ENCODE measurements around the gene CHTF18.

The CHTF18 gene

GRCh38 chr16:760545-761343 lies 27.7 kb upstream of the CHTF18 start, which contains the start of gene MSLN:
Gene MSLN (plus strand): TSS chr16:760734. CDS start chr16:762681, 1,947 bp downstream.
- DNase-seq (ENCODE audit: low spot score): peak; percentile 68

- no peak for DNase-seq (ENCODE audit: low spot score)
These were observed 26.6 kb upstream of the CHTF18 start for GRCh38 chr16:761625-762513.

- DNase-seq (ENCODE audit: low spot score): no peak
These were observed 25.7 kb upstream of the CHTF18 start for GRCh38 chr16:762595-763268.

GRCh38 chr16:763369-764183 lies 24.8 kb upstream of the CHTF18 start:
- no peak for DNase-seq (ENCODE audit: low spot score)

DNA sequence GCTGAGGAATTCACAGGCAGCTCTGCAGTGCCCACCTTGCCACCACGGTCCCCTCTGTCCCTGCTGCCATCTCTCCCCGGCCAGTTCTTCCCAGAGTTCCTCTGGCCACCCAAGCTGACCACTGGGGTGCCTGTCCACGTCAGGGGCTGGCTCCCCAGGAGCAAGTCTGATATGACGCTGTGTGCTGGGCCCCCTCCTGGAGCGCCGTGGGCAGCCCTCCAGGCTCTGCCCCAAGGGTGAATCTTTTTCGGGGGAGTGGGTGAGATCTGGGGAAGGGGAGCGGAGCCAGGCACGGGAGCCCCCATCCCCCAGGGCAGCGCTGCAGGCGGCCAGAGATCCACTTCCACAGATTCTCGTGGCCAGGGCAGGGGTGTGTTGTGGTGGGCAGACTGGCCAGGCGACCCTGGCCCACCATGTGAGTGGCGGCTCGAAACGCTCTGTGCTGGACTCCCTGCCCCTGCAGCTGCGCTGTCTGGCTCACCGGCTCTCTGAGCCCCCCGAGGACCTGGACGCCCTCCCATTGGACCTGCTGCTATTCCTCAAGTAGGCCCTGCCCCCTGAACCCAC lies 24.2 kb upstream of the CHTF18 start:
- DNase-seq (ENCODE audit: low spot score): no peak

GRCh38 chr16:764848-765487 lies 23.5 kb upstream of the CHTF18 start:
- DNase-seq (ENCODE audit: low spot score): no peak

GRCh38 chr16:765488-765865 lies 22.9 kb upstream of the CHTF18 start:
- no peak for DNase-seq (ENCODE audit: low spot score)

DNA sequence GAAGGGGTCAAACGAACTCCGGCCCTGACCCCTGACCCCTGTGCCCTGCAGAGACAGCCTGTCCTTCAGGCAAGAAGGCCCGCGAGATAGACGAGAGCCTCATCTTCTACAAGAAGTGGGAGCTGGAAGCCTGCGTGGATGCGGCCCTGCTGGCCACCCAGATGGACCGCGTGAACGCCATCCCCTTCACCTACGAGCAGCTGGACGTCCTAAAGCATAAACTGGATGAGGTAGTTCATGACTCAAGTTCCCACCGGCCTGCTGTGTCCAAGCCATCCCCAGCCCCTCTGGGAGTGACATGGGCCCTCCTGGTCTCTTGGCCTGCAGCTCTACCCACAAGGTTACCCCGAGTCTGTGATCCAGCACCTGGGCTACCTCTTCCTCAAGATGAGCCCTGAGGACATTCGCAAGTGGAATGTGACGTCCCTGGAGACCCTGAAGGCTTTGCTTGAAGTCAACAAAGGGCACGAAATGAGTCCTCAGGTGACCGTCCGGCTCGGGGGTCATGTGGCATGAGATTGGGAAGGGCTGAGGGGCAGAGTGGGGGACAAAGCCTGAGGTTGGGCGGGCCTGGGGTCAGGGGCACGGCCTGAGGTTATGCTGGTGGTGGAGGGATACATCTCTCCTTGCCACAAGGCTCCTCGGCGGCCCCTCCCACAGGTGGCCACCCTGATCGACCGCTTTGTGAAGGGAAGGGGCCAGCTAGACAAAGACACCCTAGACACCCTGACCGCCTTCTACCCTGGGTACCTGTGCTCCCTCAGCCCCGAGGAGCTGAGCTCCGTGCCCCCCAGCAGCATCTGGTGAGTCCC lies 22.2 kb upstream of the CHTF18 start:
- DNase-seq (ENCODE audit: low spot score): no peak

DNA sequence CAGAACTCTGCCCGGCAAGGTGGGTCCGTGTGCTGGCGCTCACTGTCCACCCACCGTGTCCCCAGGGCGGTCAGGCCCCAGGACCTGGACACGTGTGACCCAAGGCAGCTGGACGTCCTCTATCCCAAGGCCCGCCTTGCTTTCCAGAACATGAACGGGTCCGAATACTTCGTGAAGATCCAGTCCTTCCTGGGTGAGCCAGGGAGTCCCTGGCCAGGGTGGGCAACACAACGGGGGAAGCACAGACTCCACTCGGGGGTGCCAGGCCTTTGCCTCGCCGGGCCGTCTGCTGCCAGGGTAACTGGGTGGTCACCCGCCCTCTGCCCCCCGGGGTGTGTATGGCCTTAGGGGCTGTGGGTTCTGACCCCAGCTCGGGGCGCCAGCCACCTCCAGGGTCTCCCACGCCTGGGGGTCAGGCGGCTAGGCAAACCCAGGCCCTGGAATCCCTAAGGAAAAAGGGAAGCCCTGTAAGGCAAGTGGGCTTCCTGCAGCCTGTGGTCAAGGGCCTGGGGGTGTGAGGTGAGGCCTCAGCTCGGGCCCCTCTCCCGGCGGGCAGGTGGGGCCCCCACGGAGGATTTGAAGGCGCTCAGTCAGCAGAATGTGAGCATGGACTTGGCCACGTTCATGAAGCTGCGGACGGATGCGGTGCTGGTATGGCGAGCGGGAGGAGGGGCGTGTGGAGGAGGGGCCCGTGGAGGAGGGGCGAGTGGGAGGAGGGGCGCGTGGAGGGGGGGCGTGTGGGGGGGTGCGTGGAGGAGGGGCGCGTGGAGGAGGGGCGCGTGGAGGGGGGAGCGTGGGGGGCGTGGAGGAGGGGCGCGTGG lies 21.4 kb upstream of the CHTF18 start:
- no peak for DNase-seq (ENCODE audit: low spot score)

- no peak for DNase-seq (ENCODE audit: low spot score)
These were observed 20.6 kb upstream of the CHTF18 start for GRCh38 chr16:767743-768235.

GRCh38 chr16:768428-768827 lies 20.0 kb upstream of the CHTF18 start:
- DNase-seq (ENCODE audit: low spot score): no peak

DNA sequence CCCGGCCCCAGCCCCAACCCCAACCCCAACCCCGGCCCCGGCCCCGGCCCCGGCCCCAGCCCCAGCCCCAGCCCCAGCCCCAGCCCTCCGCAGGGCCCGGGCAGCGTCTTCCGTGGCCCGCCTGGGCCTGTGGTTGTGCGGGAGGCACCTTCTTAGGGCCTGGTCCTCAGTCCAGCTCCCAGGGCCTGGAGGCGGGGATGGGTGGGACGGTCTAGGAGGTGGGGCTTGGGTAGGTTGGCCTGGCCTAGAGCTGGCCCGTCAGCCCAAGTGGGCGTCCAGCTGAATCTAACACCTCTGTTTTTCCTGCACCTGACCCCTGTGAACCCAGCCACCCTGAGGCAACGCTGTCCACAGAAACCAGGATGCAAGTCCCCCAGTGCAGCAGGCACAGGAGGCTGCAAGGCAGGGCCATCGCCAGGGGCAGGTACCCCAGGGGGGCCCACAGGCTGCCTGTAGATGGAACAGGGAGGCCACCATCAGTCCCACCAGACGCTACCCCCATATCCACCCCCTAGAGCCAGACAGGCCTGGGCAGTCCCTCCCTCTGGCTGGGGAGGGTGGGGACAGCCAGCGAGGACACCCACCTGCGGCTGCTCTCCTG lies 19.1 kb upstream of the CHTF18 start:
- no peak for DNase-seq (ENCODE audit: low spot score)

GRCh38 chr16:769934-770333 lies 18.5 kb upstream of the CHTF18 start:
- DNase-seq (ENCODE audit: low spot score): no peak

DNA sequence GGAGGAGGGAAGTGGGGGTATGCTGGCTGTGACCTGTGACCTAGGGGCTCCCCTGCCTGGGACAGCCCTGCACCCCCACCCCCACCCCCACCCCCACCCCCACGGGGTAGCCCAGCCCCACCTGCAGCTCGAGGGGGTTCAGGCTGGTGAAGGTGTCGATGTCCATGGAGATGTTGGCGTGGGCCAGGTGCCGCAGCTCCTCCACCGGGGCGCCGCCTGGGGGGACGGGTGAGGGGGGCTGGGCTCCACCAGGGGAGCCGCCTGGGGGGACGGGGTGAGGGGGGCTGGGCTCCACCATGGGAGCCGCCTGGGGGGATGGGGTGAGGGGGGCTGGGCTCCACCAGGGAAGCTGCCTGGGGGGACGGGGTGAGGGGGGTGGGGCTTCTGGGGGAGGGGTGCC lies 18.0 kb upstream of the CHTF18 start:
- DNase-seq (ENCODE audit: low spot score): no peak

GRCh38 chr16:772959-773358 lies 15.5 kb upstream of the CHTF18 start:
- no peak for DNase-seq (ENCODE audit: low spot score)

DNA sequence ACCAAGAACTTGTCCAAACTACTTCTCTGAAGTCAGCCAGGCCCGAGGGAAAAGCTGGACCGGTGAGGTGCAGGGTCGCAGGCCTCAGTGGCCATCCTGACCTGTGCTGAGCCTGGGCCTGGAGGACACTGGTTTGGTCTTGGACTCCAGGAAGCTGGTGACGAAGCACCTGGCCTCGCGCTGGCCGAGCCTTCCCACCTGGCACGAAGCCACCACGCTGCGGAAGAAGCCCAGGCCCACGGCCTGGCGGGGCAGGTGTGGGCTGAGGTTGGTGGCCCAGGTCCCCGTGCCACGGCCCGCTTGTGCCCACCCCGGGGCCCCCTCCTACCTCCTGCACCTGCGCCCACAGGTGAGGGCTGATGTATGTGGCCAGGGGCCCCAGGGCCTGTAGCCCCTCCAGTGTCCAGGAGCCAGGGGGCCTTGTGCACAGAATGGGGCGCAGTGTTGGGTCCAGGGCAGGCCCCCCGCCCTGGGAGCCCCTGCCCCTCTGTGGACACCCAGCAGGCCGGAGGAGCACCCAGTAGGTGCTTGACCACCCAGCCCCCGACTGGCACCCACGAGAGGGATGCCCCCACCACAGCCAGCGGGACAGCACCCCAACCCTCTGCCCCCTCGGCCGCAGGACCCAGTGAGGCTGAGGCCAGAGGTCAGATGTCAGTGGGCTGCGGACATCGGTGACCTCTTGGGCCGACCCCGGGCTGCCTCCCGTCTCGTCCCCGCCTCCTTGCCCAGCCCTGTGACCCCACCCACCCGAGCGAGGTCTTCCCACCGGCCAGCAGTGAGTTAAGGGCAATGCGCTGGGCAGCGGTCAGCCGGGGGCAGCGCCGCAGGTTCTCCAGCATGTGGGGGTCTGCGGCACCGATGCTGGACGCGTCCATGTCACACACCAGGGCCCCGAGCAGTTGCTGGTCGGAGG lies 14.1 kb upstream of the CHTF18 start:
- DNase-seq (ENCODE audit: low spot score): no peak

DNA sequence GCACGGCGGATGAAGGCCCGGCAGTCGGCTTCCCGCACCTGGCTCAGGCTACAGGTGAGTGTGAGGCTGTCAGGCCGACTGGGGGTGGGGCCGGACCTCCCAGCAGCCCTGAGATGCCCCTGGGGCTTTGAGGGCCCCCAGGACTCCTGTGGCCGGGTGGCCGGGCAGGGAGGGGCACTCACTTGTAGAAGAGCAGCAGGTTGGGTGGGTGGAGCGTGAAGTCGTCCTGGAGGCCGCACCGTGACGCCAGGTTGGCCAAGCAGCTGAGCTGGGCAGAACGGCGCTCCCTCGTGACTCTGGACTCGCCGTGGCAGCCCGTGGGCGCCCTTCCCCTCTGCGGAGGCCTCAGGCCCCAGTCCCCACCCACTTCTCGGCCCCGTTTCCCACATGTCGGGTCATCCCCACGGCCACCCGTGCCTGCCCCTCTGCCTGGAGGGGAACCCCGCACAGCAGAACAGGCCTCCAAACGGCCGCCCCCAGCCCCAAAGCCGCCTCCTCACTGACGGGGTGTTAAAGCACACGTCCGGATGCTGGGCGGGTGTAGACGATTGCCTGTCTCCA lies 13.1 kb upstream of the CHTF18 start:
- no peak for DNase-seq (ENCODE audit: low spot score)

All from LoVo (cell line).